HG02943 (cell line): Measurements from ENCODE around the gene NPAS2.

Source experiments
- ATAC-seq: cut with Tn5 transposase; IDR thresholded peaks from one replicate; pipeline ENCODE4 v1.9.1; 2021; ENCODE audit warnings: mild to moderate bottlenecking, low read depth, moderate library complexity; ENCODE audit not compliant: unreplicated experiment

The NPAS2 gene

GRCh38 chr2:101025561-101025960 lies 205.6 kb downstream of the NPAS2 start:
- no peak for ATAC-seq

- ATAC-seq = no peak
Measured at GRCh38 chr2:101026253-101026701, 206.3 kb downstream of the NPAS2 start.

DNA sequence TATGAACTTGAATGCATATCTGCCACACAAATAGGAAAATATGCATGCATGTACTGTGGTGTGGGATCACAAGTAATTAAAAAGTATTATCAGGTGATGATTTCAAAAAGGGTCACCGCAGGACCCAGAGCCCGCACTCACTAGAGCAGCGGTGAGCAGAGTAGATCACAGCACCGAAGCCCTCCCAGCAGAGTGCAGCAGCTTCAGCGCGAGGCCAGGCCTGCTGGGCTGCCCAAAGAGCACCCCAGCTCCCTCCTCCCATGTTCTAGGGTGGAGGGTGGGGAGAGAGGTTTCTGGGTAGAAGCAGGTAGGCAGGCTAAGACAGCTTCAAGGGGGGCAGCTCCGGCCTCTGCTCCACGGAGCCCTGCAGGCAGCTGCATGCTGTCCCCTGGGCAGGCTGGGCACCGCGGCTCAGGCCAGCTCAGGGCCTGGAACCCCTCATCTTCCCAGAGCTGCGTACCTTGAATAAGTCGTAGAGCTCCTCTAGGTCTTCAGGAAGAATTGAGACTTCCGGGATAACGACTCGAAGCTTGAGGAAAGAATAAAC lies 207.1 kb downstream of the NPAS2 start:
- ATAC-seq = no peak

- no peak for ATAC-seq
Measured at GRCh38 chr2:101027852-101028251, 207.9 kb downstream of the NPAS2 start.

- no peak for ATAC-seq
Measured at GRCh38 chr2:101030866-101031554, 211.1 kb downstream of the NPAS2 start.

GRCh38 chr2:101032084-101032776 lies 212.3 kb downstream of the NPAS2 start:
- ATAC-seq = no peak

GRCh38 chr2:101036562-101036961 lies 216.6 kb downstream of the NPAS2 start:
- ATAC-seq = no peak

GRCh38 chr2:101037161-101037755 lies 217.3 kb downstream of the NPAS2 start:
- no peak for ATAC-seq

DNA sequence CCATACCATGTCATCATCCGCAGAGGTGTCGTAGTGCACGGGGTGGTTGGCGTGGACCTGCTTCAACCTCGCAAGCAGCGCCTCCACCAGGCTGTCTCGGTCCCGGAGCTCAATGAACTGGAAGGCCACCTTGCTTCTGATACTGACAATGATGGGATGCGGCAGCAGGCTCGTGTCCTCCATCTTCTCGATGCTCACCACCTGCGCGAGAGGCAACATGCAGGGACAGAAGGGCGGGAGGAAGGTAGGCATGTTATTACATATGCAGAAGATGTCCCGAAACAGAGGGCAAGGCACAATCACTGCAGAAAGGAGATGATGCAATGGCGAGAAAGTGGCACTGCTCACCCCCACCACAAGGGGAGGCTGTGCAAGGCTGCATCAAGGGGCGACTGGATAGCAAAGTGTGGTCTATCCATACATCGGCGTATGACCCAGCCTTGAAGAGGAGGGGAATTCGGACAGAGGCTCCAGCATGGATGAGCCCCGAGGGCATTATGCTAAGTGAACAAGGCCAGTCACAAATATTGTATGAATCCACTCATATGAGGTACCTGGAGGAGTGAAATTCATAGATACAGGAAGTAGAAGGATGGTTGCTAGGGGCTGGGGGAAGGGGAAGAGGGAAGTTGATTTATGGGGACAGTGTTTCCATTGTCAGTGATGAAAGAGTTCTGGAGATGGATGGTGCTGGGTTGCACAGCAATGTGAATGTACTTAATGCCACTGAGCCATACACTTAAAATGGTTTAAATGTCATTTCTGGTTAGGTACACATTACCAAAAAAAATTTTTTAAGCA lies 218.7 kb downstream of the NPAS2 start:
- ATAC-seq = no peak

DNA sequence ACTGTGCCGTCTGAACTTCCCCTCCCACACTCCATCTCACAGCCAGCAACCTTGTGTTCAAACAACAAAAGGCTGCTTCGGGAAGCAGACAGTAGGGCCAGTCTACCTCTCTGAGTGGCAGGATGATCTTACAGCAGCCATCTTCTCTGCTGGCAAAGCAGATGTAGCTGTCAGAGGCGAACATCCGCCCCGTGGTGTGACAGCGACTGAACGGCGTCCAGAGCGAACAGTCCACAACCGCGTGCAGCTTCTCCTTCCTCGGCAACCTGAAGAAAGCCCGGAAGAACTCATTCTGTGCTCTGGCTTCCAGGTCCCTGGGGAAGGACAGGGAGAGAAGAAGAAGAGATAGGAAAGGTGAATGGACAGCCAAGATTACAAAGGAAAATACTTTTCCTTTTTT lies 220.1 kb downstream of the NPAS2 start:
- no peak for ATAC-seq

- ATAC-seq = no peak
Measured at GRCh38 chr2:101040761-101041160, 220.8 kb downstream of the NPAS2 start.

GRCh38 chr2:101041413-101041812 lies 221.5 kb downstream of the NPAS2 start:
- ATAC-seq = no peak

DNA sequence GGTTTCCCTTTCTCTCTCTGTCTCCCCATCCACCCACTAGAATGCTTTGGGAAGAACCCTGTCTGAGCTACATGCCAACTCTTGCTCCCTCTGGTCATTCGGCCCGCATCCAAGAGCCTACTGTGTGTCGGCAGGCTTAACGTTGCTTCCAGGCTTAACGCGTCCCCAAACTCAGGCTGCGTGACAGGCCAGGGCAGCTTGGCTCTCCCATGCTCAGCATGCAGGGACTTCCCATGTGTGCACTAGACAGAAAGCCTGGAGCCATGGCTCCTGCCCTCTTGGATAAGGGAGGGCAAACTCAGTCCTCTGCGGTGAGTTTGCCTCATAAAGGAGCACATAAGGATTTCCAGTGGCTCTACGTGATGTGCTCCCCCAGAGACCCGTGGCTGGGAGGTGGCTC lies 225.4 kb downstream of the NPAS2 start:
- no peak for ATAC-seq
